ENCODE data around the gene DCP1B. TPM values are rescaled to one million over a fixed set of nuclear protein-coding genes. Genes with fewer than 3 reads are reported as not detected.

DCP1B gene
- total RNA-seq, 3 donors from 2014 or later = 8.1 to 11.4 (median 9.2) TPM

DNA sequence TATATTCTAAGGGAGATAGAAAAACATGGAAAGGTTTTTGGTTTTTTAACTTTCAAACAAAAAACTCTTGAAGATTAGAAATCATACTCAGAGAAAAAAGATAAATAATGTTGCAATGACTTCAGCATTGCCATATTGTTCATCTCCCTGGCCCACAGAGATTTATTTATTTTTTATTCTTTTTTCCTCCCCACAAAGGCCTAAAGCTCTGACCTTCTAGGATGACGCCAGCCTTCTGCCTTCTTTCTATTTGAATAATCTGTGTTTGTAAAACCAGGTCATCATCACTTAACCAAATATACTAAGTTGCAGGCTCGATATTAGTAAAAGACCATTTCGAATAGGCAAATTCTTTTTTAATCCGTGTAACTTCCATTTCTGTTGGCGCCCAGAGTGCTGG lies 4.4 kb upstream of the DCP1B start:
- peaks cover 9% of the 10 kb centered on the region for H3K4me1 Mint-ChIP-seq (ENCODE audit: low read depth)
- H3K36me3 Mint-ChIP-seq (ENCODE audit: insufficient read depth) = no peaks in the 10 kb centered on the region
- no peaks in the 10 kb centered on the region for H3K27me3 Mint-ChIP-seq (ENCODE audit: low read depth)
- ATAC-seq = no peak
- H3K9me3 Mint-ChIP-seq = no peaks in the 10 kb centered on the region
- H3K4me3 Mint-ChIP-seq = no peak overlapping the region
- no peak for DNase-seq

GRCh38 chr12:2003676-2004112 lies 563 bp downstream of the DCP1B start:
- DNase-seq (no peak), ATAC-seq (peak; percentile 36 to 40)
- H3K27me3 Mint-ChIP-seq (ENCODE audit: low read depth) = no peaks in the 10 kb centered on the region
- H3K9me3 Mint-ChIP-seq = no peaks in the 10 kb centered on the region
- peaks cover 35% of the 10 kb centered on the region for H3K4me1 Mint-ChIP-seq (ENCODE audit: low read depth)
- peaks cover 3% of the 10 kb centered on the region for H3K36me3 Mint-ChIP-seq (ENCODE audit: insufficient read depth)
- peak overlapping the region; percentile 99 for H3K4me3 Mint-ChIP-seq

DNA sequence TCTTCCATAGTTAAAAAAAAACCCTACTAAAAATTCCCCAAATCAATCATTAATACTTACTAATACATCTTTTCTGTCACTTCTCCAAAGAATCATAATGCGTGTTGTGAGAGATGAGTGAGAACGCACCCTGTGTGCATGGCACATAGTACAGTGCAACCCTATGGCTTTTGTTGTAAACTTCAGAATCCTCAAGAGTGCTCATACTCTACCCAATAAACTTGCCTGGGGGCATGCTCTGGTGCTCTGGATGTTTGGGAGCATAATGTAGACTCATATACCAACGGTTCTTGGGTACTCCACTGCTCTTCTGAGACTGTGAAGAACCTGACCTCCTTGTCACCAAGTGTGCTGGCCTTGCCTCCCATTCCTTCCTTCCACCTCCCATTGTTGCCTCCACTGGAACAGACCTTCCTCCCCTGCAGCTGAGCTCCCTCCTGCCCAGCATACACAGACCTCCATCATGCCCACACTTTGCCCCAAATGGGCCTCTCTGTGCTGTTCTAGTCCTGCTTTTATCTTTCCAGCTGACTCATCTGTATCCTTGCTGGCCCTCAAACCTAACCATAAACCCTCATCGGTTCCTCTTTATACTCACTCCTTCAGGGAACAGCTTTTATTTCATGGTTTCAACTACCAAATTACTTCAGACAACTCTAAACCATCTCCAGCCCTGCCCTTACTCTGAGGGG lies 8.9 kb downstream of the DCP1B start:
- Mint-ChIP-seq H3K27me3 (ENCODE audit: low read depth) (no peaks in the 10 kb centered on the region), H3K4me3 (no peak overlapping the region)
- DNase-seq = no peak

DNA sequence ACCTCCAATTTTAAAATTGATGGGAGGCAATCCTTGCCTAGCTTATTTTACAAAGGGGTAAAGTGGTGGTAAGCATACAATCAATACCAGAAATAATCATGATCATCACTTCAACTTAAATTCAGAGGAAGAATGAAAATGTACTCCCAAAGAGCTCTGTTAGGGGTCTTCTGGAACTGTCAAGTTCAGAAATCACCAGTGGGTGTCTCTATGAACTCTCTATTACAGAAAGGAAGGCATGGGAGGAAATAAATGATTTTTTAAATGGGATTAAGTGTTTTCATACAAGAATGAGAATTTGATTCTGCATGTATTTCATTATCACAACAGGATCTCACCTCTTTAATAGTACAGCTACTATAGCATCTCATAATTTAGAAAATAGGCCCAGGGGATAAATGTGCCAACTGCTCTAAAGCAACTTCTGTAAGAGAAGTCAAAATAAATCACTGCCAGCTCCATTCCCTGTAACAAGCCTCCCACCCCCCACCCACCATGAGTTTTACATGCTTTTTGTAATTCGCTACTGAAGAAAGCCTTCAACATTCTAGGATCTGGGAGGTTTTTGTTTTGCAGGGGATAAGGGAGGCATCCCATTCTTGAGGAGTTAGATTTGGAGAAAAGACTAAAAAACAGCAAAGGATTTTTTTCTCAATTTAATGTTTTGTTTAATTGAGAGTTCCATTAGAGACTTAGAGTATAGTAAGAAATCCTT lies 9.7 kb downstream of the DCP1B start:
- peaks cover 43% of the 10 kb centered on the region for H3K4me1 Mint-ChIP-seq (ENCODE audit: low read depth)
- no peaks in the 10 kb centered on the region for H3K27me3 Mint-ChIP-seq (ENCODE audit: low read depth)
- no peak overlapping the region for H3K4me3 Mint-ChIP-seq
- DNase-seq (no peak), ATAC-seq (no peak)
- no peaks in the 10 kb centered on the region for H3K9me3 Mint-ChIP-seq
- H3K36me3 Mint-ChIP-seq (ENCODE audit: insufficient read depth) = peaks cover 39% of the 10 kb centered on the region

More for the DNA sequence above, 8.9 kb downstream of the DCP1B start:
- Mint-ChIP-seq H3K9me3 (no peaks in the 10 kb centered on the region), H3K4me1 (ENCODE audit: low read depth) (peaks cover 46% of the 10 kb centered on the region), H3K36me3 (ENCODE audit: insufficient read depth) (peaks cover 35% of the 10 kb centered on the region)
- no peak for ATAC-seq

DNA sequence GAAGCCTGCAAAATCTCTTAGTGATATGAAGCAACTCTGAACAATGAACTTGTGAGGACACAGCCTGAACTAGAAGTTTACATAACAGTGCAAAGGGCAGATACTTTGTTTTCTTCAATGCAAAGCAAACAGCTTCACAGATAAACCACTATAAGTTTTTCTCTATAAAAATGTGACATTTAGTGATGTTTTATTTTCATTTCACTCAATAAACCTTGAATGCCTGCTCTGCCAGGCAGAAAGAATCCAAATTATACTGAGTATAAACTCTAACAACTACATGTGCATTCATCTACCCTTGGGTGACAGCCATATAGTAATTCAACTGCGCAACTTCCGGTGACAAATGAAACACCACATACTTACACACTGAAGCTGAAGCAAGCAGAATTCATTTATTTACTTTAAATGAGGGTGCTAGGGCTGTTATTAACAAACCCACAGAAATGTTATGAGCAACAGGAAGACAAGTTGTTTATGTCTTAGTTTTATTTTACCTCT lies 10.3 kb downstream of the DCP1B start:
- H3K27me3 Mint-ChIP-seq (ENCODE audit: low read depth) = no peaks in the 10 kb centered on the region
- H3K4me1 Mint-ChIP-seq (ENCODE audit: low read depth) = peaks cover 41% of the 10 kb centered on the region
- no peaks in the 10 kb centered on the region for H3K9me3 Mint-ChIP-seq
- H3K4me3 Mint-ChIP-seq = no peak overlapping the region
- H3K36me3 Mint-ChIP-seq (ENCODE audit: insufficient read depth) = peaks cover 42% of the 10 kb centered on the region
- no peak for DNase-seq
- peak in 1 of 2 donors; percentile 82 for ATAC-seq

DNA sequence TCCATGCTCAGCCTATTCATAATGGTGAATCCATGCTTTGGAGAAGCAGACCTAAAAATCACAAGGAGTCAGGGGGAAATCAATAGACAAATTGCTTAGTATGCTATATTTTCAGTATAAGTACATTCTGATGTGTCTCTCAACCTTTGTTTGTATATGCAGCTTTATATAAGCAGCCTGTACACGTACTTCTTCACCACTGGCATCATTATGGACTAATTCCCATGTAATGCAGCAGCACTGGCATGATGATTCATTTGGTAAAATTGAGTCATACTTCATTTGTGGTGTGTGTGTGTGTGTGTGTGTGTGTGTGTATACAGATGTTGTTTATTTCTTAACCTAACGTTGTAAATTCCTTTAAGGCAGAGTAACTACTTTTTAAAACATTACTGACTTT lies 10.9 kb downstream of the DCP1B start:
- no peak for DNase-seq
- H3K27me3 Mint-ChIP-seq (ENCODE audit: low read depth) = no peaks in the 10 kb centered on the region
- H3K36me3 Mint-ChIP-seq (ENCODE audit: insufficient read depth) = peaks cover 45% of the 10 kb centered on the region
- H3K9me3 Mint-ChIP-seq = no peaks in the 10 kb centered on the region
- H3K4me1 Mint-ChIP-seq (ENCODE audit: low read depth) = peaks cover 40% of the 10 kb centered on the region
- no peak overlapping the region for H3K4me3 Mint-ChIP-seq
- ATAC-seq = peak in 1 of 2 donors; percentile 43

DNA sequence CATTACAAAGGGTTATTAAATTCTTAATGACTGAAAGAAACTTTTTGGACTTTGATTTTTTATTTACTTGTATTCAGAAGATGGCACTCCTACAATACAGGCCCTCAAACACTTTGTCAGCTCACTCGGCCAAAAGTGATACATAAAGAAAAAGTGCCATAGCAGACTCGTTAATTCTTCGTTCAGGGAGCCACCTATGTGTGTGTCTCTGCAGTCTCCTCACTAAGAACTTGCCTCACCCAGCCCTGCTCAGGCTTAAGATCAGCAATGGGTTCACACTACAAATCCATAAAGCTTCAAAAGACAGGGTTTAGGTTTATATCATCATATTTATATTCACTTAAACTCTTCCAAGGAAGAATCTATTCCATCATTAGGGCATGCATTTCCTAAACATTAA lies 11.5 kb downstream of the DCP1B start:
- Mint-ChIP-seq H3K4me1 (ENCODE audit: low read depth) (peaks cover 39% of the 10 kb centered on the region), H3K36me3 (ENCODE audit: insufficient read depth) (peaks cover 48% of the 10 kb centered on the region), H3K9me3 (peaks cover 2% of the 10 kb centered on the region), H3K4me3 (no peak overlapping the region), H3K27me3 (ENCODE audit: low read depth) (no peaks in the 10 kb centered on the region)
- ATAC-seq (no peak), DNase-seq (no peak)

- DNase-seq = no peak
- peaks cover 17% of the 10 kb centered on the region for H3K9me3 Mint-ChIP-seq
- peaks cover 56% of the 10 kb centered on the region for H3K36me3 Mint-ChIP-seq (ENCODE audit: insufficient read depth)
- ATAC-seq = no peak
- H3K27me3 Mint-ChIP-seq (ENCODE audit: low read depth) = no peaks in the 10 kb centered on the region
- H3K4me1 Mint-ChIP-seq (ENCODE audit: low read depth) = peaks cover 11% of the 10 kb centered on the region
- H3K4me3 Mint-ChIP-seq = no peak overlapping the region
These were observed 15.1 kb downstream of the DCP1B start for GRCh38 chr12:1989111-1989510.

DNA sequence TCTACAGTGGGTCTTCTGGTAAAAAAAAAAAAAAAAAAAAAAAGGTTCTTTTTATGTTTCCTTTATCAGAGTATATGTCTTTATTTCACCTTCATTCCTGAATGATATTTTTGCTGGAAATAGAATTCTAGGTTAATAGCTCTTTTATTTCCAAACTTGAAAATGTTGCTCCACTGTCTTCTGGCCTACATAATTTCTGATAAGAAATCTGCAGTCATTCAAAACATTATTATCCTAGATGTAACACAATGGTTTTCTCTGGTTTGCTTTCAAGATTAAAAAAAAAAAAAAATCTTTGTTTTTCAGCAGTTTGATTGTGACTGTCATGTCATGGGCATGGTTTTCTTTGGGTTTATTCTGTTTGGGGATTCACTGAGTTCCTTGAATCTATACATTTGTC lies 19.5 kb downstream of the DCP1B start:
- Mint-ChIP-seq H3K27me3 (ENCODE audit: low read depth) (no peaks in the 10 kb centered on the region), H3K4me1 (ENCODE audit: low read depth) (peaks cover 2% of the 10 kb centered on the region), H3K9me3 (peaks cover 22% of the 10 kb centered on the region), H3K36me3 (ENCODE audit: insufficient read depth) (peaks cover 59% of the 10 kb centered on the region), H3K4me3 (no peak overlapping the region)
- ATAC-seq (no peak), DNase-seq (no peak)

DNA sequence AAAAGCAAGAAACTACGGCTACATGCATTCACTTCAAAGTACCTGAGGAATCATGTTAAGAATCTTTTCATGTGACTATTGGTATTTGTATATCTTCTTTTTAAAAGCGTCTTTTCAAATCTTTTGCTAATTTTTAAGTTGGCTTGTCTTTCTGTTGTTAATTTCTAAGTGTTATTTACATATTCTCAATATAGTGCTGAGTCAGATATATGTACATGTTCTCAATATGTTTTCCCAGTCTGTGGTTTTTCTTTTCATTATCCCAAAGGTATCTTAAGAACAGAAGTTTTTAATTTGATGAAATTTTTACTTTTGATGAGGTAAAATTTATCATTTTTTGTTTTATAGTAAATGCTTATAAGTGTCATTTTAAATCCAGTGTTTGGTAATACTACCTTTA lies 24.0 kb downstream of the DCP1B start:
- no peak for DNase-seq
- ATAC-seq = no peak
- no peaks in the 10 kb centered on the region for H3K27me3 Mint-ChIP-seq (ENCODE audit: low read depth)
- peaks cover 32% of the 10 kb centered on the region for H3K36me3 Mint-ChIP-seq (ENCODE audit: insufficient read depth)
- H3K9me3 Mint-ChIP-seq = peaks cover 15% of the 10 kb centered on the region
- H3K4me3 Mint-ChIP-seq = no peak overlapping the region
- H3K4me1 Mint-ChIP-seq (ENCODE audit: low read depth) = peaks cover 2% of the 10 kb centered on the region

DNA sequence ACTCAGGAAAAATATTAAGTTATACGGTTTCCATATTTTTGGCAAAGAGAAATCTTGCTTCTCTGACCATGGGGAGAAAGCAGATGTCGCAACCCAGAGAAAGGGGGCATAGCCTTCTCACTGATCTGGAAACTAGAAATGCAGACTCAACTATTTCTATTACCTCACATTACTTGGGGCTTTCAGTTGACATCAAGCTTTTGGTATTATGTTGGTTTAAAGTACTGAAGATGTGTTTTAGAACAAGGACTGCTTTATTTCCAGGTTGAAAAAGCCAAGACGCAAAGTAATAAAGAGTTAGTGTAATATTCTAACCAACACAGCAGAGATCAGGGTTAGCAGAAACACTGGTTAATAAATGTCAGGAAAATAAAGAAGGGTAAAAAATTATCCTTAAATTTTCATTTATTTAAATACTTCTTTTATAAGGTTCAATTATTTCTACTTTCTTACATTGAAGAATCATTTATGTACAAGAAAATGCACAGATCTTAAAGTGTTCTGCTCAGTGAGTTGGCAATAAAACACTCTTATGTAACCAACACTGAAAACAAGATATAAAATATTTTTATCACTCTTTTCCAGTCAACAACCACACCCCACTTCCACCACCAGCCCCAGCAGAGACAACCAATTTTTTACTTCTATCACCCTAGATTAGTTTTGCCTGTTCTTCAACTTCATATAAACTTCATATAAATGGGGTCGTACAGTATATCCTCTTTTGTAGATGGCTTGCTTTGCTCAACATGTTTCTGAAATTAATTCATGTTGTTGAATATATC lies 26.0 kb downstream of the DCP1B start:
- Mint-ChIP-seq H3K36me3 (ENCODE audit: insufficient read depth) (peaks cover 22% of the 10 kb centered on the region), H3K9me3 (no peaks in the 10 kb centered on the region), H3K4me3 (no peak overlapping the region), H3K4me1 (ENCODE audit: low read depth) (peaks cover 2% of the 10 kb centered on the region), H3K27me3 (ENCODE audit: low read depth) (no peaks in the 10 kb centered on the region)
- no peak for ATAC-seq
- no peak for DNase-seq

DNA sequence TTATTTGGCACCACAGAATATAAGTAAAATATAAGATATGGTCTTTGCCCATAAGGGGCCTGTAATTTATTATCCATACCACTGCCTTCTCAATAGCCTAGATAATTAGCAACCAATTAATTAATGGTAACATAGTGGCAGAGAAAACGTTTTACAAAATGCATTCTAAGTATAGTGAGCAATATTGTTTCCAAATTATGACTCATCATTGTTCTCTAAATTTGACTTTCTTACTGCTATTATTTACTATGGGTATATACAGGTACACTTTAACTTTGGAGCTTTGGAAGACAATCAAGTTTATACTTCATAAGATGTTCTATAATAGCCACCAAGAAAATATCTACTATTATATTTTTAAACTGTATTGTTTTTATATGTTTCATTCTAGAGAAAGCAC lies 26.7 kb downstream of the DCP1B start:
- no peak for DNase-seq
- H3K4me3 Mint-ChIP-seq = no peak overlapping the region
- no peaks in the 10 kb centered on the region for H3K27me3 Mint-ChIP-seq (ENCODE audit: low read depth)
- no peaks in the 10 kb centered on the region for H3K9me3 Mint-ChIP-seq
- H3K36me3 Mint-ChIP-seq (ENCODE audit: insufficient read depth) = peaks cover 18% of the 10 kb centered on the region
- no peak for ATAC-seq
- H3K4me1 Mint-ChIP-seq (ENCODE audit: low read depth) = peaks cover 5% of the 10 kb centered on the region

DNA sequence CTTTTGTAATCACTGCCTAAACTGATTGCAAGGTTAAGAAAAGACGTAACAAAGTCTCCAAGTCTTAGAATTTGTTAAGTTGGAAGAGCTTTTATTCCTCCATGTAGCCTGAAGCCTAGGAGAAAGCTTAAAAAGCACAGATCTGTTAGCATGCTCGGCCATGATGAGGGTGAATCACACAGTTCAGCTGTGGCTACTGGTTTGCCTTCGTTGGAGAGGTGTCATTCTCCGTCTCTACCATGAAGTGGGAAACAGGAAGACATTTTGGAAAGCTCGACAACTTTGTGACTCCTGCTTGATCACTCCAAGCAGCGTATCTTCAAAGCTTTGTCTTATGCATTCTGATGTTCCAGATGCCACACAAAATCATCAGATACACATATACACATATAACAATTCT lies 27.1 kb downstream of the DCP1B start:
- Mint-ChIP-seq H3K27me3 (ENCODE audit: low read depth) (no peaks in the 10 kb centered on the region), H3K9me3 (no peaks in the 10 kb centered on the region), H3K4me3 (no peak overlapping the region), H3K4me1 (ENCODE audit: low read depth) (peaks cover 3% of the 10 kb centered on the region), H3K36me3 (ENCODE audit: insufficient read depth) (peaks cover 16% of the 10 kb centered on the region)
- DNase-seq (no peak), ATAC-seq (no peak)

GRCh38 chr12:1974812-1975211 lies 29.4 kb downstream of the DCP1B start:
- Mint-ChIP-seq H3K4me3 (no peak overlapping the region), H3K36me3 (ENCODE audit: insufficient read depth) (peaks cover 11% of the 10 kb centered on the region), H3K27me3 (ENCODE audit: low read depth) (no peaks in the 10 kb centered on the region), H3K4me1 (ENCODE audit: low read depth) (peaks cover 3% of the 10 kb centered on the region), H3K9me3 (no peaks in the 10 kb centered on the region)
- no peak for DNase-seq
- no peak for ATAC-seq
